Tibial nerve (tissue), 4 donors: Measurements from ENCODE around the gene SYT12.

Source experiments
- CTCF ChIP-seq, 5 experiments: fragments of 200-600 bp in 3 of 5; fragments of 450-650 bp in 2 of 5; sonication (generic) in 3 of 5; IDR thresholded peaks; one replicate each; pipeline ENCODE4 v1.5.1; 2016 to 2019; ENCODE audit warnings: antibody characterized with exemption in 5 of 5, mild to moderate bottlenecking in 3 of 5, moderate library complexity in 2 of 5
- EP300 ChIP-seq, 2 donors: sonication (generic); formaldehyde crosslinking; IDR thresholded peaks; one replicate each; pipeline ENCODE4 v1.6.1; 2017; ENCODE audit warnings: antibody characterized with exemption in 2 of 2, mild to moderate bottlenecking in 1 of 2
- POLR2A ChIP-seq, 2 donors: fragments of 450-650 bp; IDR thresholded peaks; one replicate each; pipeline ENCODE4 v1.6.1; 2017; ENCODE audit warnings: antibody characterized with exemption in 2 of 2, mild to moderate bottlenecking in 2 of 2, moderate library complexity in 2 of 2

GRCh38 chr11:67082071-67082791 is 59.3 kb downstream of the SYT12 start:
- TF ChIP-seq CTCF (IDR thresholded peaks at IDR 0.05) = no peak
- TF ChIP-seq EP300 (IDR thresholded peaks at IDR 0.05) = no peak
- TF ChIP-seq POLR2A (IDR thresholded peaks at IDR 0.05) = no peak
